GM18508 (cell line): ENCODE measurements around the gene RBP7.
"Not testable (repeated sequence)": the region's sequence is repeated elsewhere in the genome, so short reads cannot be mapped to it uniquely, and the experiment has no call there.

Source experiments
- ATAC-seq: cut with Tn5 transposase; IDR thresholded peaks from one replicate; pipeline ENCODE4 v1.9.1; 2021; ENCODE audit warnings: moderate number of reproducible peaks; ENCODE audit not compliant: insufficient read depth, unreplicated experiment

Gene RBP7

DNA sequence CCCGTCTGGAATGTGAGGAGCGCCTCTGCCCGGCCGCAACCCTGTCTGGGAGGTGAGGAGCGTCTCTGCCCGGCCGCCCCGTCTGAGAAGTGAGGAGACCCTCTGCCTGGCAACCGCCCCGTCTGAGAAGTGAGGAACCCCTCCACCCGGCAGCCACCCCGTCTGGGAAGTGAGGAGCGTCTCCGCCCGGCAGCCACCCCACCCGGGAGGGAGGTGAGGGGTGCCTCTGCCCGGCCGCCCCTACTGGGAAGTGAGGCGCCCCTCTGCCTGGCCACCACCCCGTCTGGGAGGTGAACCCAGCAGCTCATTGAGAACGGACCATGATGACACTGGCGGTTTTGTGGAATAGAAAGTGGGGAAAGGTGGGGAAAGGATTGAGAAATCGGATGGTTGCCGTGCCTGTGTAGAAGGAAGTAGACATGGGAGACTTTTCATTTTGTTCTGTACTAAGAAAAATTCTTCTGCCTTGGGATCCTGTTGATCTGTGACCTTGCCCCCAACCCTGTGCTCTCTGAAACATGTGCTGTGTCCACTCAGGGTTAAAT, 32.0 kb downstream of the RBP7 start:
- ATAC-seq, result not testable (repeated sequence)

DNA sequence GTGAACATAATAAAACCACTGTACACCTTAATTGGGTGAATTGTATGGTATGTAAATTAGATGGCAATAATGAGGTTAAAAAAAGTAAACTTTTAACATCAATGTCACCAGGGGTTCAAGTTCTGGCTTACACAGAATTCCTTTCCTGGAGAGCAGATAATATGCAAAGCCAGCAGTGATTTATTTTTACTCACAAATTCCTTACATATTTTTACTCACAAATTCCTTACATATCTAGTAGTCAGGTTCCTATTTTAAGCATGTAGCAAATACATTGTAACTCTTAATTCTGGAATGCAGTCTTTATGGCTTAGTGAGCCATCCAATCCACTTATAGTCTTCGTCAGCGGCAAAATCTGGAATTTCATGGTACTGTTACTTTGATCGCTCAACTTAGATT, 34.4 kb downstream of the RBP7 start:
- ATAC-seq, result no peak

DNA sequence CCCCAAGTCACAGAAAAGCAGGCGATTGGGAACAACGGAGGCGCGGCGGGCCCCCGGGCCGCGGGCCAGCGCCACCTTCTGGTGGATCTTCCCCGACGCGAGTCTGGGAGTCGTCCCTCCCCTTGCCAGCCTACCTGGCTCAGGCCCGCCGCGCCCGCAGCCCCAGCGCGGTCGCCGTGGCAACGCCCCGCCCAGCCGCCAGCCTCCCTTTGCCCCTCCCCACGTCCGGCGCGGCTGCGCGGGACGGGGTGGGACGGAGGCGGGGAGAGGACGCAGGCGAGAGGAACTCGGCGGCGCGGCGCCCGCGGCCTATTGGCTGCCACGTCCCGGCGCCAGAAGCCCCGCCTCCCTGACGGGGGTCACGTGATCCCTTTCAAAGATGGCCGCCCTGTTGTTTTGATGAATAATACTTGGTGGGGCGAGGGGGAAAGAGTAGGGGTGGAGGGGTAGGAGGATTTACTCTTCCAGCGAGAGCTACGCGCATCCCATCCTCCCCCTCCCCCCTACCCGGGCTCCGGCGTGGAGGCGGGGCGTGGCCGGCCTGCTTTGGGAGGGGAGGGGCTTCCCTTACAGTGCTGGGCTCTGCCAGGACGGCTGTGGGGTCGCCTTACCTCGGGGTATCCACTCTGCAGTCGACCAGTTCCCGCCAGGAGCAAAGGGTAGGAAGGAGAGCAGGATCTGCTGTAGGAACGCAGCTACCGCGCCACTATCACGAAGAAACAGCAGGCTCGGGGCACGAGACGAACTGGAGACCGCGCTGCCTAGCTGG, 35.7 kb downstream of the RBP7 start, which contains the start of gene UBE4B:
Gene UBE4B (plus strand): TSS at position 369 of the 769 bp plus-strand sequence. CDS start 713 bp downstream, outside the sequence.
- peak; percentile 65 for ATAC-seq

DNA sequence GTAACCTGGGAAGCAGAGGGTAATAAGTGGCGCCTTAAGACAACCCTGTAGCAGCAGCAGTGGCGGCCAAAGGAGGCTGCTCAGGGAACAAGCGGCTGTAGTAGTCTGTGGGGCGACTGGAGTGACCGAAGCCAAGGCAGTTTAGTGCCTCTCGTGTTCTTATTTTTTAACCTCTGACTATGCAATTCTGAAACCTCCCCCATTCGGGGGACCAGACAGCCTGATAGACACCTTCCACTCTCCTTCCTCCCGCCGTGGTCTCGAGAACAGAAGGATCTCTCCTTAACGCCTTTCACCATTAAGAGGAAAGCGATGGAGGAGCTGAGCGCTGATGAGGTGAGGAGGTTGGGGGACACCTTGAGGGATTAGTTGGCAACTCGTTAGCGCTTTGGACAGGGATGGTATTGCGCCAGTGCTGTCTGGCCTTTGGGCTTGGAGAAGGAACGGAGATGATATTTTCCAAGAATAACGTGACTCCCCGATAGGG, 36.4 kb downstream of the RBP7 start:
- ATAC-seq, result no peak

DNA sequence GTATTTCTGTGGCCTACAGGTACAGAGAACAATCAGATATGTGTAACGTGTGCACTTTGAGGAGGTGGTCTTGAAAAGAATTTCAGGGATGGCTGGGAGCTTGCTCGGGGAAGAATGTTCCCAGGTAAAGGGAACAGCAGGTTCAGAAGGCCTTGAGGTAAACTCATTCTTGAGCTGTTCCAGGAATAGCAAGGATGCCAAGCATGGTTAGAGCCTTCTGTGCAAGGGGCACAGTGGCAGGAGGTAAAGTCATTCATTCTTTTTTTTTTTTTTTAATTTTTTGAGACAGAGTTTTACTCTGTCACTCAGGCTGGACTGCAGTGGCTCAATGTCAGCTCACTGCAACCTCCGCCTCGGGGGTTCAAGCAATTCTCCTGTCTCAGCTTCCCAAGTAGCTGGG, 45.7 kb downstream of the RBP7 start:
- no peak for ATAC-seq

GRCh38 chr1:10045480-10046355, 48.7 kb downstream of the RBP7 start:
- no peak for ATAC-seq

DNA sequence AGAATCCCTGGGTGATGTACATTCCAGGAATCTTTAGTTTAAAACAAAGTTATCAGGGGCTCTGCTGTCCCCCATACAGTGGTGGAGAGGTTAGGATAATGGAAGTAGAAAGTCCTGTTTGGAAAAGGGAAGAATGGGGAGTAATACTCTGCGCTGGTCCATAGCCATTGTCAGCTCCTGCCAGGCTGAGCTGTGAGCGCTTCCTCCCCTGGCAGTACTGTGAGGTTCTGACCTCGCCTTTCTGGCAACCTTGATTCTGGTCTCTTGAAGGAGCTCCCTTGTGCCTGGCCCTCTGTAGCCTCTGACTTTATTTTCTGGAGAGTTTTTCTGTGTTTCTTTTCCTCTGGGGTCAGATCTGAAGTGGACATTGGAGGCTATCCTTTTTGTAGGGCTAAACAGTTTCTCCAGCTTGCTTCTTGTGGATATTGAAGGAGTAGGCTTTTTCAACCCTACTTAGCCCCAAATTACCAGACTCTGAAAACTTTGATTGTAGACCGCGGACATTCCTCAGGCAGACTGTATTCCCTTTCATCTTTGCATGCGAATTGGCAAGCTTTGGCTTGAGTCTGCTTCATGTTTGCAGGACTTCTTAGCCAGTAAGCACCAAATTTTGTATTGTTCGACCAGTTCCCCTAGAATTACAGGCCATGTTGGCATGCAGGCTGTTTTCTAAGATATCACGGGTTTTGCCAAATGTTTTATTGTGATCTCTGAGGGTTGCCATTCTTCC, 49.5 kb downstream of the RBP7 start:
- ATAC-seq, result no peak

- ATAC-seq, result no peak
Measured at GRCh38 chr1:10048601-10049000, 51.6 kb downstream of the RBP7 start.

GRCh38 chr1:10050611-10051010, 53.6 kb downstream of the RBP7 start:
- no peak for ATAC-seq

GRCh38 chr1:10051656-10052055, 54.6 kb downstream of the RBP7 start:
- no peak for ATAC-seq

GRCh38 chr1:10052347-10052746, 55.3 kb downstream of the RBP7 start:
- no peak for ATAC-seq

DNA sequence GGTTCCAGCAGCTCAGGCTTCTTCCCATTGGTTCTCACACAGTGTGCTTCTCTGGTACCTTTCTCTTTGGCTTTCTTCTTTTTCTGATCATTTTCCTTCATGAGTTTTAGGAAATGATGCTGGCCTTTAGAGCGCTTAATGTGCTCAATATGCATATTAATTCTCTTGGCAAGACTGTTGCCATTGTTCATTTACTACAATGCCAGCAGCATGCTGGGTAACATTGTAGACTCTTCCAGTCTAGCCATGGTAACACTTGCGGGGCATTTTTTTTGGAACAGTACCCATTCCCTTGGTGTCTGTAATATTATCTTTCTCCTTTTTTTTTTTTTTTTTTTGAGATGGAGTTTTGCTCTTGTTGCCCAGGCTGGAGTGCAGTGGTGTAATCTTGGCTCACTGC, 57.4 kb downstream of the RBP7 start:
- no peak for ATAC-seq

- no peak for ATAC-seq
Measured at GRCh38 chr1:10056599-10056987, 59.6 kb downstream of the RBP7 start.

DNA sequence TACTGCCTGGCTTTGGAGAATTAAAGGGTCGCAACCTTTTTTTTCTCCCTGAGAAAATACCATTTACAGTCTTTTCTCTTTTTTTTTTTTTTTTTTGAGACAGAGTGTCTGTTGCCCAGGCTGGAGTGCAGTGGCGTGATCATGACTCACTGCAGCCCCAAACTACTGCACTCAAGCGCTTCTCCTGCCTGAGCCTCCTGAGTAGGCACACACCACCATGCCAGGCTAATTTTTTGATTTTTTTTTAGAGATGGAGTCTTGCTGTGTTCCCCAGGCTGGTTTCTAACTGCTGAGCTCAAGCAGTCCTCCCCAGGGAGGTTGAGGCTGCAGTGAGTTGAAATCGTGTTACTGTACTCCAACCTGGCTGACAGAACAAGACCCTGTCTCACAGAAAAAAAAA, 60.3 kb downstream of the RBP7 start:
- ATAC-seq, result no peak

- ATAC-seq, result no peak
Measured at GRCh38 chr1:10057796-10058195, 60.8 kb downstream of the RBP7 start.

- no peak for ATAC-seq
Measured at GRCh38 chr1:10059342-10059718, 62.3 kb downstream of the RBP7 start.

DNA sequence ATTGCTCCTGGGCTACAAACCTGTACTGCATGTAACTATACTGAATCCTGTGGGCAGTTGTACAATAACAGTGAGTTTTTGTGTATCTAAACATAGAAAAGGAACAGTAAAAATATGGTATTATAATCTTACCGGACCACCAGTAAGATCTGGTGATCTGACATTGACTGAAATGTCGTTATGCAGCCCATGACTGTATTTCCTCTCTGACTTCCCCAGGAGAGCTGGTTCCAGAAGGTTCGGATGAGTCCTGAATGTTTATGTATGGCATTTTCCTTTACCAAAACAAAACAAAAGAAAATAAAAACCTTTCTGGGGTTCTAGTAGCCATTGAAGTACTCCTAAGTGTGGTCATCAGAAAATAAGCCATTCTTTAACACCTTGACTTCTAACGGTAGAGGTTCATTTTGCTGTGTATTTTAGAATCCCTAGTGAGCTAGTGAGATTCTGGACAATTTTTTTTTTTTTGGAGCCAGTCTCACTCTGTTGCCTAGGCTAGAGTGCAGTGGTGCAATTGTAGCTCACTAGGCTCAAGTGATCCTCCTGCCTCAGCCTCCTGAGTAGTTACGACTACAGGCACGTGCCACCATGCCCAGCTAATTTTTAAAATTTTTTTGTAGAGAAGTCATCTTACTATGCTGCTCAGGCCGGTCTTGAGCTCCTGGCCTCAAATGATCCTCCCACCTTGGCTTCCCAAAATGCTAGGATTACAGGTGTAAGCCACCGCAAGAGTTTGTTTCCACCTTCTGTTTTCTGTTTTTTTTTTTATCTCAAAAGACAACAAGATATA, 63.5 kb downstream of the RBP7 start:
- no peak for ATAC-seq

DNA sequence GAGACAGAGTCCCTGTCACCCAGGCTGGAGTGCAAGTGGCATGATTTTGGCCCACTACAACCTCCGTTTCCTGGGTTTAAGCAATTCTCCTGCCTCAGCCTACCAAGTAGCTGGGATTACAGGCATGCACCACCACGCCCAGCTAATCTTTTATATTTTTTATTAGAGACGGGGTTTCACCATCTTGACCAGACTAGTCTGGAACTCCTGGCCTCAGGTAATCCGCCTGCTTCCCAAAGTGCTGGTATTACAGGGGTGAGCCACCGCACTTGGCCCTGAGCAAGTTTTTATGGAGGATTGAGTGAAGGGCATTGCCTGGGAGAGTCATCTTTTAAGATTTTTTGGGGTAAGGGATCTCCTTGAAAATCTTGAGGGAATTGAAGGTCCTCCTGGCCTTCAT, 64.2 kb downstream of the RBP7 start:
- ATAC-seq, result no peak

- ATAC-seq, result no peak
Measured at GRCh38 chr1:10063878-10064277, 66.8 kb downstream of the RBP7 start.
